ENCODE results near the gene ORM2.

DNA sequence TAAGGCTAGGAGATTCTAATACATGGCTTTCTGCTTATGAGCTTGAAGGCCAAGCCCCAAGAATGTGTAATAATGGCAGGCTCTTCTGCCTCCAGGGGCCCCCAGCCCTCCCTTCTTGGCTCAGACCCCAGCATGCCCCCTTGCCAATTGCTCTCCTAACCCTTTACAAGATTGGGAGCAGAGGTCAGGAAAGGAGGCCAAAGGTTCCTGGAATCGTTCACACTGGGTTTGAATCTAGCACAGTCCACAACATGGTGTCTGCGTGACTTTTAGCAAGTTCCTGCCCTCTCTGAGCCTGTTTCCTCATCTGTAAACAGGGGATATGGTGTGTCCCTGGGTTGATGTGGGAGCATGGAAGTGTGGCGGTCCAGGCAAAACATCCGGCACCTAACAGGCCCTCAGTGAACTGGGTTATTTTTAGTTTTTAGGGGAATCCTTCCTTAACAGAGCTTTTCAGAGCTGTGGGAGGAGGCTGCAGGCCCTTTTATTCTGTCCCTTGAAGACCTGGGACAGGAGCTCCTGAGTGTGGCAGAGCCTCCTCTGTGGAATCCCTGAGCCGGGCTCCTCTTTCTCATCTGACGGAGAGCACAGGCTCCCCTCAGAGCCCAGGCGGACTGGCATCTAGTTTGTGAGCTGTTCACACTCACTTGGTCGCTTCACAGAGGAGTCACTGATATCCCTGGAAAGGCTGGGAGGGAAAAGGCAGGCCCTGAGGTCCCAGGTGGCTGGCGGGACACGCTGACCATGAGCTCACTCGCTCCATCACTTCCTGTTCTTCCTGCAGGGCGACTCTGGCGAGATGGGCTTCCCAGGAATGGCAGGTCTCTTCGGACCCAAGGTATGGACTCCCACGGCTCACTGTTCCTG, 30.1 kb upstream of the ORM2 start:
- TF ChIP-seq POLR2A (IDR thresholded peaks at IDR 0.05; ENCODE audit: low read depth, low read length), result no peak
- no peak for TF ChIP-seq TAF1 (IDR thresholded peaks at IDR 0.05; ENCODE audit: borderline replicate concordance, low read depth, low read length)
